Right lobe of liver (tissue), 6 donors: ENCODE data around the gene SNRNP25. TPM values are rescaled to one million over a fixed set of nuclear protein-coding genes. Genes with fewer than 3 reads are reported as not detected.
"Not testable (repeated sequence)": the region's sequence is repeated elsewhere in the genome, so short reads cannot be mapped to it uniquely, and the experiment has no call there.

Experiments
- ATAC-seq, 4 donors: fragments of 200-7000 bp; cut with Tn5 transposase; one replicate each; pipeline ENCODE4 v1.9.1; 2020; ENCODE audit warnings: mild to moderate bottlenecking in 4 of 4, moderate library complexity in 4 of 4
- DNase-seq, 3 donors: peaks; one replicate each; pipeline ENCODE4 v3.0.0-alpha.2; 2020
- H3K27ac ChIP-seq, 3 donors: fragments of 200-600 bp; one replicate each; pipeline ENCODE4 v1.8.0; 2022
- H3K27me3 ChIP-seq, 2 donors: fragments of 200-600 bp; one replicate each; pipeline ENCODE4 v1.8.0; 2022
- H3K36me3 ChIP-seq, 4 donors: fragments of 200-600 bp; sonication (generic) in 1 of 4; one replicate each; pipeline versions ENCODE4 v1.5.1 to v1.8.0; 2017 to 2022; ENCODE audit warnings: control low read depth in 1 of 4
- H3K4me1 ChIP-seq, 4 donors: fragments of 200-600 bp; sonication (generic) in 1 of 4; one replicate each; pipeline versions ENCODE4 v1.5.1 to v1.8.0; 2017 to 2022; ENCODE audit warnings: control low read depth in 1 of 4
- H3K4me3 ChIP-seq, 3 donors: fragments of 200-600 bp; one replicate each; pipeline ENCODE4 v1.8.0; 2022
- H3K9me3 ChIP-seq, 4 donors: fragments of 200-600 bp; sonication (generic) in 1 of 4; one replicate each; pipeline versions ENCODE4 v1.5.1 to v1.8.0; 2017 to 2022; ENCODE audit warnings: control low read depth in 1 of 4
- CTCF ChIP-seq, 4 donors: fragments of 200-600 bp in 3 of 4; fragments of 450-650 bp in 1 of 4; IDR thresholded peaks; one replicate each; pipeline versions ENCODE4 v1.5.1 to v1.8.0; 2016 to 2022; ENCODE audit warnings: antibody characterized with exemption in 4 of 4, mild to moderate bottlenecking in 2 of 4
- POLR2A ChIP-seq: fragments of 450-650 bp; IDR thresholded peaks from one replicate; pipeline ENCODE4 v1.6.1; 2017; ENCODE audit warnings: antibody characterized with exemption, mild to moderate bottlenecking
- WGBS: methylation state at CpG from one replicate; pipeline ENCODE4 v1.1.6; 2018; ENCODE audit warnings: low coverage, low lambda C conversion rate; ENCODE audit not compliant: insufficient coverage; ENCODE audit errors: missing lambda C conversion rate; 5-methylcytosine and 5-hydroxymethylcytosine counted together
- intact Hi-C, 2 donors: fragments of 100-400 bp; cut with DNase I; formaldehyde crosslinking; loops; one replicate each; pipeline versions ENCODE4 v1.11.2 to v1.14.1; 2022
- total RNA-seq, 6 experiments: library from RNA; depleted of rRNA in 2 of 6; stranded (reverse); fragments of >200 nt in 2 of 6; fragmentation: NEBNext Ultra II Directional in 3 of 6; extraction: Animal tissue kit (Norgen Biotek cat#: 25700) in 3 of 6; gene quantifications; one replicate each; pipeline versions ENCODE4 v1.1.0 to v1.2.4, GENCODE V29; 2016 to 2023
- donor health status: DM: no; HTN: yes; CAD: no.
- donor health status: DM: no; HTN: no; CAD: no.
- donor health status: DM: no; HTN: no; CAD: no.
- donor health status: DM: no; HTN: yes; CAD: no.
- donor health status: DM: no; HTN: yes; CAD: no.

Gene SNRNP25
- total RNA-seq, 6 experiments from 2014 or later = 11.7 to 15.9 (median 14.8) TPM

DNA sequence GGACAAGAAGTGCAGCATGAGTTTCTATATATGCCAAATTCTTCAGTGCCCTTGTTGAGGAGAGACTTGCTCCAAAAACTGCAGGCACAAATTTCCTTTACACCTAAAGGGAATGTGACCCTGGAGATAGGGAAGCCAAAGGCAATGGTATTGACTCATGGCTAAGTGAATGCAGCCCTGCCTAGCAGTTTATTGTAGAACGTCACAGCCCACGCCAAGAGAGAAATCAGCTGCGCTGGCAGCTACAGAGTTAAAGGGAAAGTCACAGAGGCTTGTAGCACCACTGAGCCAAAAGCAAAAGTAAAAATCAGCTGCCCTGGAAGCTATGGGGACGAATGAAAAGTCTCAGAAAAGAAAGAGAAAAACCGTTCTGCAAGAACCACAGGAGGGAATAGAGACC lies 10.3 kb upstream of the SNRNP25 start:
- no peak overlapping the region for H3K27ac ChIP-seq
- intact Hi-C loops = no loop called here
- DNase-seq (no peak), ATAC-seq (no peak)
- H3K4me1 ChIP-seq = peaks cover 0 to 12% (median 0%) of the 10 kb centered on the region in 4 donors
- WGBS = 80% methylated on average over 5 of the region's 5 CpGs
- H3K27me3 ChIP-seq = no peaks in the 10 kb centered on the region
- TF ChIP-seq POLR2A (no peak), CTCF (IDR thresholded peaks at IDR 0.05) (no peak)
- peaks cover 0 to 4% (median 0%) of the 10 kb centered on the region in 4 donors for H3K36me3 ChIP-seq
- H3K9me3 ChIP-seq = no peaks in the 10 kb centered on the region
- H3K4me3 ChIP-seq = no peak overlapping the region

DNA sequence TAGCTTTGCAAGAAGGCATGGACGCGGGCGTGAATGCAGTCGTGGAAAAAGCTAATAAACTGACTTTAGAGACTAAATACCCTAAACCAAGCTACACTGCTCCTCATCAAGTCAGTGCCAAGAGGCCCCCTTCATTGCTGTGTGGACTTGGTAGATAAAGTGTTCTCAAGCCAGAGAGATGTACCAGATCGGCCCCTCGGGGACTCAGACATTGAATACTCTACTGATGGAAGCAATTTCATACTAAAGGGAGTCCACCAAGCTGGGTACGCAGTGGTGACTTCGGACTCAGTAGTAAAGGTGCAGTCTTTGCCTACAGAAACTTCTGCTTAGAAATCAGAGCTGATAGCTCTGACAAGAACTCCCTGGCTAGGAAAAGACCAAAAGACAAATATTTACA lies 9.0 kb upstream of the SNRNP25 start:
- no peaks in the 10 kb centered on the region for H3K27me3 ChIP-seq
- no peaks in the 10 kb centered on the region for H3K9me3 ChIP-seq
- TF ChIP-seq CTCF (IDR thresholded peaks at IDR 0.05) = no peak
- TF ChIP-seq POLR2A = no peak
- peaks cover 0 to 12% (median 0%) of the 10 kb centered on the region in 4 donors for H3K4me1 ChIP-seq
- WGBS = 93% methylated on average over 8 of the region's 8 CpGs
- no peak for DNase-seq
- H3K4me3 ChIP-seq = no peak overlapping the region
- no peak for ATAC-seq
- no peak overlapping the region for H3K27ac ChIP-seq
- peaks cover 0 to 4% (median 0%) of the 10 kb centered on the region in 4 donors for H3K36me3 ChIP-seq
- intact Hi-C loops = no loop called here

DNA sequence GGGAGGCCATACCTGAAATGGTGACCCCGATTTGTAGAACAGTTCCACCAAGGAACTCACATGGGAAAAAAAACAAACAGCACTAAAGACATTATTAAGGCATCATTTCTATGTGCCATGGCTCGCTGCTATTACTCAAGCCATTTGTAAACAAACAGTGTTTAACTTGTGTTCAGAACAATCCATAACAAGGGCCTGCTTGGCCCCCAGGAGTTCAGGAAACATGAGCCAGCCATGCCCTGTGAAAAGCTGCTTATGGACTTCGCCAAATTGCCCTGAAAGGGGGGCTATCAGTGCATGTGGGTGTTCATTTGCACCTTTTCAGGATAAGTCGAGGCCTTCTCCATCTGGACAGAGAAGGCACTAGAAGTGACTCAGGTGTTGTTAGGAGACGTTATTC lies 8.2 kb upstream of the SNRNP25 start:
- Histone ChIP-seq H3K27me3 (no peaks in the 10 kb centered on the region), H3K4me3 (no peak overlapping the region), H3K4me1 (peaks cover 0 to 12% (median 0%) of the 10 kb centered on the region in 4 donors), H3K27ac (no peak overlapping the region), H3K9me3 (no peaks in the 10 kb centered on the region), H3K36me3 (peaks cover 0 to 4% (median under 1%) of the 10 kb centered on the region in 4 donors)
- 34% methylated on average over 5 of the region's 5 CpGs for WGBS
- intact Hi-C loops = no loop called here
- ATAC-seq = peak; percentile 75 to 85 (median 82)
- TF ChIP-seq CTCF (IDR thresholded peaks at IDR 0.05) (no peak), POLR2A (no peak)
- DNase-seq = no peak

GRCh38 chr16:46510-46909 lies 7.1 kb upstream of the SNRNP25 start:
- intact Hi-C loops, H3K27ac ChIP-seq, H3K27me3 ChIP-seq, DNase-seq, H3K9me3 ChIP-seq, H3K4me3 ChIP-seq, ATAC-seq: not testable (repeated sequence)
- H3K36me3 ChIP-seq = peaks cover 0 to 11% (median 2%) of the 10 kb centered on the region in 4 donors
- peaks cover 0 to 12% (median 0%) of the 10 kb centered on the region in 4 donors for H3K4me1 ChIP-seq
- WGBS = 98% methylated on average over 7 of the region's 7 CpGs

- peaks cover 0 to 16% (median 0%) of the 10 kb centered on the region in 4 donors for H3K4me1 ChIP-seq
- no peaks in the 10 kb centered on the region for H3K9me3 ChIP-seq
- 92% methylated on average over 7 of the region's 7 CpGs for whole genome bisulfite sequencing
- no peak for DNase-seq
- H3K4me3 ChIP-seq = no peak overlapping the region
- H3K36me3 ChIP-seq = peaks cover 0 to 11% (median 2%) of the 10 kb centered on the region in 4 donors
- no peaks in the 10 kb centered on the region for H3K27me3 ChIP-seq
- TF ChIP-seq CTCF (IDR thresholded peaks at IDR 0.05) = no peak
- TF ChIP-seq POLR2A = no peak
- intact Hi-C loops = no loop called here
- no peak for ATAC-seq
- H3K27ac ChIP-seq = no peak overlapping the region
Observed at GRCh38 chr16:47234-47633, 6.4 kb upstream of the SNRNP25 start.
